ENCODE measurements around the gene OGFOD2.

OGFOD2 gene

DNA sequence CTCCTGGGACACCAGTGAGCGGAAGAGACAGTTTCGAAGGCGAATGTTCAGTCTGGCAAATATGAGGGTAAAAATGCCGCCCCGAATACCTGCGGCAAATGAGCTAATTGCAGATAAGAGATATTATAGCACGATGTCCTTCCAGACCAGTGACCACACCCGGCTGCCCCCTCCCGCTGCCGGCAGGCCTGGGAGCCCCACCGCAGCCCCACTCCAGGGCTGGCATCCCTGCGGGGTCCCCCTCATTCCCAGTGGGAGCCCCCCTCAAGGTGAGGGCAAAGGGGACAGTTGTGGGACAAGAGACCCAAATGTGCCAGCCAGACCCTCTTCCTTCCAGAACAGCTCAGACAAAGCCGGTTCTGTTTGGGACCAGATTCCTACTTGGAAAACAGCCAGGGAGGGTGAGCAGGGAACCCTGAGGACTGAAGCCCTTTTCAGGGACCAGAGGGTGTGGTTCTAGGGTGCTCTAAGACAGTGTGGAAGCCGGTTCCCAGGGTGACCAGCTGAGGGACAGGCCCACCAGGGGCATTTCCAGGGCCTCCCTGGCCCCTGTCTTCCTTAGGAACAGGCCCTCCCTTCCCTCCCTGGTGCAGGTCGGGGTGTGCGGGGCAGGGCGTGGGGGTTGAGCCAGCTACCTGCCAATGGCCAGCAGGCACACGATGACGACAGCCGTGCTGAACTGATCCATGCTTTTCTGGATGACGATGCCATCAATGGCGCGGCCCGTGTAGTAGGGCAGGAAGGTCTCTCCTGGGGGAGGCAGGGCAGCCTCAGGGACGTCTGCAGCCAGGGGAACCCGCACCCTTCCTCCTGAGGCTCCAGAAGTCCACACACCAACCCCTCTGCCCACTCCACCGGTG lies 25.0 kb upstream of the OGFOD2 start:
- intact Hi-C loops (cut with DNase I), result loop anchor here (5.0 kb wide), 2 partner anchors 88 to 158 kb away; no protein-coding TSS in a partner anchor
- no peak for DNase-seq

DNA sequence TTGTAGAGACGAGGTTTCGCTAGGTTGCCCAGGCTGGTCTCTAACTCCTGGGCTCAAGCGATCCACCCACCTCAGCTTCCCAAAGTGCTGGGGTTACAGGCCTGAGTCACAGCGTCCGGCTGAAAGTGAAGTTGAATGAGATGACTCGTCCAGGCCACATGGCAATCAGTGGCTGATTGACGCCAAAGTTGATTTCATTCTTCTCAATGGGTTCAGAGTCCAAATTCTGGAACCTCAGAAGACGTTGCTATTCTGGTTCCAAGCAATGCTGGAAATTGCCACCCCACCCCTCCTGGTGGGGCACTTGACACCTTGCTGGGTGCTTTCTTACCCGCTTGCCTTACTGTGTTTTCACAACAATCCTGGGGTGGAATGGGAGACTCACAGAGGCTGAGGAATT lies 23.6 kb upstream of the OGFOD2 start:
- no peak for DNase-seq
- intact Hi-C loops (cut with DNase I), result loop anchor here (5.0 kb wide), 2 partner anchors 89 to 159 kb away; no protein-coding TSS in a partner anchor

DNA sequence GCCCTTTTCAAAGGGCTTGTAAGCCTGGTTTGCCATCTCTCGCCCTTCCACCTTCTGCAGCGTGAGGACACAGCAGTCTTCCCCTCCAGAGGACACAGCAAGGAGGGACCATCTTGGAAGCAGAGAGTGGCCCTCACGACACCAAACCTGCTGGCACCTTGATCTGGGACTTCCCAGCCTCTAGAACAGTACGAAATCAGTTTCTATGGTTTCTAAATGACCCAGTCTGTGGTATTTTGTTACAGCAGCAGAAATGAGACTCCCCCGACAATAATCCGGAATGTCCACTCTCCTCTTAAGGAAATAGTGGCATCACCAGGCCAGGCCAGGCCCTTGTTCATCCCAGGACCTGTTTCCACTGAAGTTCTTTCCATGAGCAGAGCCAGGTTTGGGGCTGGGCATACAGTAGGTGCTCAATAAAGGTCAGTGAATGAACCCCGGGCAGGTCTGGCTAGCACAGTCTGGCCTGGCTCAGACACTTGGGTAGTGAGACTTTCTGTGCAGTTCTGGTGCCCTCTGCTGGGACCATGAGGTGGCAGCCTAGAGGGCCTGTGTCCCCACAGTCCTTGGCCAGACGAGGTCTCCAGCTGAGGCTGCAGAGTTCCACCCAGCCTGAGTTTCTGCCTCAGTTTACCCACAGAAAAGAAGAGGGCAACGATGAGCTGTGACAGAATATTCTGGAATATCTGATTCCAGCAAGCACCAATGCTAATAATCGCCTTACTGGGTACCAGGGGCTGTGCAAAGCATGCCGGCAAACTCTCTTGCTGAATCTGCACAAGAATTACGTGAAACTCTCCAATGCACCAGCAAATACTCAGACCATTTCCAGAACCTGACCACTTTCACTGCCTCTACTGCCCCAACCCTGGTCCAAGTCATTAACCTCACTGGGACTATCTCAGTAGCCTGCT lies 22.8 kb upstream of the OGFOD2 start:
- intact Hi-C loops (cut with DNase I), result loop anchor here (5.0 kb wide), 2 partner anchors 90 to 160 kb away; no protein-coding TSS in a partner anchor
- peak; percentile 66 to 93 (median 83) for DNase-seq

DNA sequence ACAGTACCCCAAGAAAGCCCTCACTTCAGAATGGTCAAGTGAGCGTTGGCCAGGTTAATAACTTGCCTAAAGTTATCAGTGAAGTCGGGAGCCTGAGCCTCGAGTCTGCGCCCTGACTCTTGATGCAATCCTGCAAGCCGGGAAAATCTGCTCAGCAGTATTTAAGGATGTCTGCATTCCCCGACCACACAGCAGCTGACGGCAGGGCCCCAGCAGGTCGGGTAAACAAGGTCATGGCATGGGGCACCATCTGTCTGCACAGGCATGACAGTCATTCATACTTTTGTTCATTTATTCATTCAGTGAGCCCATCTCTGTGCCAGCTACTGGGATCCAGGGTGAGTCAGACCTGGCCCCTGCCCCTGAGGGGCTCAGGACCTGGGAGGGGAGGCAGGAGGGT lies 19.9 kb upstream of the OGFOD2 start:
- DNase-seq, result no peak
- intact Hi-C loops (cut with DNase I), result no loop called here

DNA sequence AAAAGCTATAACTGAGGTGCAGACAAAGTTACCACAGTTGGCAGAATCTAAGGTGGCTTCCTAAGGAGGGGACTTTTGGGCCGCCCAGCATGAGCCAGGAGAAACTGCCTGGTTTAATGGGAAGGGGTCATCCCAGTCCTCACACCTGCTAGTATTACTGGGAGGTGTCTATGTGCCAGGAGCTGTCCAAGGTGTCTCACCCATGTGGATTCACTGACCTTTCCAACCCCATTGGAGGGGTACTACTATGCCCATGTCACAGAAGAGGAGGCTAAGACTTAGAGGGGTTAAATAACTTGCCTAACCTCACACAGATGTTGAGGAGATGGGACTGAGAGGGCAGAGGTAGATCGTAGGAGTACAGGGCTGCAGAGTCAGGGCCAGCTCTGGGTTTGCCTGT lies 19.0 kb upstream of the OGFOD2 start:
- intact Hi-C loops (cut with DNase I), result no loop called here
- no peak for DNase-seq

DNA sequence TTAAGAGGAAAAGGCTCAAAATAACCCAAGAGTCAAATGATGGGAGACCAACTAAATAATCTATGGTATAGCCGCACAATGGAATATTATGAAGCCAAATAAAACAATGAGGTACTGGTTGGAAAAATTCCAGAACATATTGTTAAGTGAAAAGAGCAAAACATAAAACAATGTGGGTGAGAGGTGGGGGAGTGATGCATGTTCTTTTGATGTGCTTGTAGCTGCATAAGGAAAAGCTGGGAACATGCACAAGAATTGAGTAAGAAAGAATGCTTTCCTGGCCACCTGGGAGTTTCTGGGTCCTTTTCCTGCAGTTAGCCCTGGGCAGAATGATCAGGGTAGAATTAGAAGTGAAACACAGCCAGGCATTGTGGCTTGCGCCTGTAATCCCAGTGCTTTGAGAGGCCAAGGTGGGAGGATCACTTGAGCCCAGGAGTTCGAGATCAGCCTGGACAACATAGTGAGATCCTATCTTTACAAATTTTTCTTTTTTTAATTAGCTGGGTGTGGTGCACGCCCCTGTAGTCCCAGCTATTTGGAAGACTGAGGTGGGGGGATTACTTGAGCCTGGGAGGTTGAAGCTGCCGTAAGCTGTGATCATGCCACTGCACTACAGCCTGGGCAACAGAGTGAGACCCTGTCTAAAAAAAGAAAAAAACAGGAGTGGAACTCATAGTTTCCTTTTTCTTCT lies 16.7 kb upstream of the OGFOD2 start:
- intact Hi-C loops (cut with DNase I), result no loop called here
- DNase-seq, result no peak

DNA sequence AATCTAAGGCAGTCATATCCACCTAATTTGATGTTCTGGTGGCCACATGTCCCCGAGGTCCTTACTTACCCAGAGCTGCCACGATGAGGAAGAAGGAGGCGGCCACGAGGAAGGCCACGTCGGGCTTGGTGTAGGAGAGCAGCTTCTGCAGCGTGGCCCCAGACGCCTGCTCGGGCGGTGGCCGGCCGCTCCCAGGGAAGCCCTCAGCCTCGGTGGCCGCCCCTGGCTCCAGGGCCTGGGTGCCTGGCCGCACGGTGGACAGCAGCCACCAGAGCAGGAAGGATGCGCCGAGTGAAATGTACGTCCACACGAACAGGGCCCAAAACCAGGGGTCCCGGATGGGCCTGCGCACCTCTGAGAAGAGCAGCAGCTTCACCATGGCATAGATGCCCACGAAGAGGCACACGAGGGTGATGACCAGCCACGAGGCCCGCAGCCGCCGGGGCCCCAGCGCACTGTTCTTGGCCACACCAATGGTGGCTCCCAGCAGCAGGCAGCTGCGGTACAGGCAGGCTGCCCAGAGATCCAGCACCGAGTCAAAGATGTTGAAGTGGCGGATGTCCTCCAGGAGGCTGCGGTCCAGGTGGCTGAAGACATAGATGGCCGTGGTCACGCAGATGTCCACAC lies 15.4 kb upstream of the OGFOD2 start:
- DNase-seq, result no peak
- intact Hi-C loops (cut with DNase I), result no loop called here

DNA sequence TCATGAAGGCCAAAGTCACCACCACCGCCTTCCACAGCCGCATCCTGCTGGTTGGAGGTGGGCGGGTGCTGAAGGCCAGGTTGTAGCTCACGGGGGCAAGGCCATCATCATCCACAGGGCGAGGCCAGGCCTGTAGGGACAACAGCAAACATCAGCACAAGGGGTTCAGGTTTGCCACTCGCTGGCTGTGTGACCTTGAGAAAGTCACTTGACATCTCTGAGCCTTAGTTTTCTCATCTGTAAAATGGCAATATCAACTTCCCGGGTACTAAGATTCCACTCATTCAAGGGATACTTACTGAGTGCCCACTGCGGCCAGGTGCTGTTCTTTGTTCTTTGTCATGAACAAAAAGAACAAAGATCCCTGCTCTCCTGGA lies 14.9 kb upstream of the OGFOD2 start:
- DNase-seq, result no peak
- intact Hi-C loops (cut with DNase I), result no loop called here

DNA sequence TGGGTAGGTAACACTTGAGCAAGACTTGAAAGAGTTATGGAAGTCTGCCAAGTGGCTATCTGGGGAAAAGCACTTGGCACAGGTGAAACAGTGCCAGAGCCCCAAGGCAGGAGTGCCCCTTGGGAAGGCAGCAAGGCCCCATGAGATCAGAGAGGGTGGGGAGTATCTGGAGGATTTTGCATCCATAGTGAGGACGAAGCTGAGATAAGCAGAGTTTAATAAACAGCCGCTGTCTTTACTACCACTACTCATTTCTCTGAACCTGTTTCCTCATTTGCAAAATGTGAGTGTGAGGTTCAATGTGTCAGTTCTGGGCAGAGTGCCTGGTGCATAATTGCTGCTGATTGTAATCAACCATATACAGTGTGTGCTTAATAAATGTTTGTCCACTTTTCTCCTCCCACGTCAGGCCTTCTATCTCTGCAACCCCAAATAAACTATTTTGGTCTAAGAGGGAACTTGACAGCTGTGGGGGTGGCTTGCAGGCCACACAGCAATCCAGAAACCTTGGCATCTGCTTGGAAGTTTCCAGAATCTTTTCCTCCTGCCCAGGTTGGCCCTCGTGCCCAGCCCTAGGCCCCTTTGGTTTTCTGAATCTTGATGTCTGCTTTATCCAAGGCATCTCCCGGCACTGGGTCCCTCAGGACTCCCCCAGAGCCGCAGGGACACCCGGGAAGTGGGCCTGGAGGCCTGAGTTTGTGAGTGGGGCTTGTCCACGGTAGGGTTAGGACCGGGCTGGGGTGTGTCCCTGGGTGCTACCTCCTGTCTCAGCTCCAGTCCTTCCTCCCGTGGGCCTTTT lies 13.3 kb upstream of the OGFOD2 start:
- intact Hi-C loops (cut with DNase I), result no loop called here
- no peak for DNase-seq

DNA sequence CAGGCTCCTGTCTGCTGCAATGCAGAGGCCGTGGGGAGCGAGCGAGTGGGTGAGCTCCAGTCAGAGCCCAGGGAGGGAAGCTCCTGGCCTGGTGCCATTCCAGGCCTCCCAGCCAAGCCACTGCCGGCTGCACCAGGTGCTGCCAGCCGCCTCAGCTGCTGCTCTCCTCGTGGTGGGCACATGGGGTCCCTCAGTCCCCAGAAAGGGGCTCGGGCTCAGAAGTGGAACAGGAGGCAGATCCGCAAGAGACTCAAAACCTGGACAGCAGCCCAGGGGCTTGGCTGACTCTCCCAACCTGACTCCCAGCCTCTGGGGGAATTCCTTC lies 11.1 kb upstream of the OGFOD2 start:
- DNase-seq, result peak in 38 of 42 donors; percentile 33 to 87 (median 64)
- intact Hi-C loops (cut with DNase I), result no loop called here

DNA sequence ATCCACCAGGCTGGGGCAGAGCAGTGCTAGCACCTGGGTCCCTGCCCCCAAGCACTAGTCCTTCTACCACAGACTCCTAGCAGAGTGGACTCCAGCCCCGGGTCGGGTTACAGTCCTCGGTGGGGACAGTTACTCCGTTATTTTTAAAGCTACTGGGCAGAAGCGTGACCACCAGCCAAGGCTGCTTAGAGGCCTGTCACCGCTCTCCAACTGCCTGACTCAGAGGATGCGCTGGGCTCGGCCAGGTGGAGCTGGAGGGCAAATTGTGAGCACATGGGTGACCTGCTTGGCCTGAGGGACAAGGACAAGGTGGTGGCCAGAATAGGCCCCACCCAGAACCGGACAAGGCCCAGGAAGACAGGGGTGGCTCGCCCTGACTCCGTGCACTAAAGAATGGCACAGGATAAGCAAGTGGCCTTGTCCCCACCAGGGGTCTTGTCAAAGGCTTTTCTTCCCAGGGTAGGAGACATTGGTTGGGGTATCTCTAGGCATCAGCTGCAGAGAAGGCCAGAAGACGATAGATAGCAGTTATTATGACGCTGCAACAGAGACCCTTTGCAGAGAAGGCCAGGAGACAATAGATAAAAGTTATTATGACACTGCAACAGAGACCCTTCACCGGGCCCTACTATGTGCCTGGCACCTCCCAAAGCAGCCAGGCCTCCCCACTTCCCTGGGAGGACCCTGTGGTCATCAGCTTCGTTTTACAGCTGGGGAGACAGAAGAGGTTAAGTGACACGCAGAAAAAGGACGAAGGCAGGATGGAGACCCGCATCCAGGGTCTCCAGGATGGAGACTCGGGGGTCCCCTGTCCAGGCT lies 10.4 kb upstream of the OGFOD2 start:
- no peak for DNase-seq
- intact Hi-C loops (cut with DNase I), result no loop called here

DNA sequence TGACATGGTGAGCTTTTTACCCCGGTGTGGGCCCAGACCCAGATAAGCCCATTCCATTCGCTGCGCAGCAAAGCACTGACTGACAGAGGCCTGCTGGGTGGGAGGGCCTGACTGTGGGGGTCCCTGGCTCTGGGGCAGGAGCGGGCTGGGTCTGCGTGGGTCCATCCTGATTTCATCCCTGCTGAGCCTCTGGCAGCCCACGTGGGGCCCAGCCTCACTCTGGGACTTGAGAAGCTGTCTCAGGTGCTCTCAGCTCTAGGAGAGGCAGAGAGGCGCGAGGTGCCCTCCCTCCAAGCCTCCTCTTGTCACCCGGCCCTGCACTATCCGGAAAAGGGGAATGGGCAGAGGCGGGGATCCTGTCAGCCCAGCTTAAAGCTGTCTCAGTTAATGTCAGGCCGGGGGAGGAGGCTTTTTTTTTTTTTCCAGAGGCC lies 9.7 kb upstream of the OGFOD2 start:
- peak in 35 of 42 donors; percentile 31 to 90 (median 67) for DNase-seq

DNA sequence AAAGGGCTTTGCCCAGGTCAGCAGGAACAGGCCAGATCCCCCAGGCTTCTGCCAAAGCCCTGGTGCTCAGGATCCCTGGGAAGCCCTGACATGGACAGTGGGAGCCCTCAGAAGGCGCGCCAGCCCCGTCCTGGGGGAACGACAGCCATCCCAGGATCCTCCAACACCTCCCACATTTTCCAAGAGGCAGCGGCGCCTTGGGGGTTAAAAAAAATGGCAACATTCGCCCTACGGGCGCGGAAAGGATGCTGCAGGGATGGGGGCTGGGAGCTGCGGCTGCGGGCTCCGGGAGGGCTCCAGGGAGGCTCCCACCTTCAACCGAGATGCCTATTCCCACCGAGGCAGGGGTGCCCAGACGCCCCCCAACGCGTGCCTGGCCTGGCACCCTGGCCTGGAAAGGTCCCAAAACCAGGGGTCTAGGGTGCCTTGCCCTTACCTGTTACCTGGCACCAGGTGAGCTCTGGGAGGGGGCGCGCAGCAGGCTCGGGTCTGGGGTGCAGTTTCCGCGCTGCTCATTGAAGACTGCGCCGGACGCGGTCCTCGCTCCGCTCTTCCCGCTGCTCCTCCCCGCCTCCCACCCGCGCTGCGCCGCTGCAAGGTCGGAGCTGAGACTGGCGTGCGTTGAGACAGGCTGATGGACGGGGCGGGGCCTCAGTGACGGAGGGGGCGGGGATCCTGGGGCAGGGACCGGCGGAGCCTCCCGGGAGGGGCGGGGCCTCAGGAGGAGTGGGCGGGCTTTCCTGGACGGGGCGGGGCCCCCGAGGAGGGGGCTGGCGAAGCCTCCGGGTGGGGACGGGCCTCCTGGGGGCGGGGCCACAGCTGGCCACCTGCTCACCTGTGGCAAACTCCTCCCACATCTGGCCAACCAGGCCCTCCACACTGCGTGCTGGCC lies 8.9 kb upstream of the OGFOD2 start, which contains the start of gene ABCB9:
TSS of gene ABCB9 (minus strand) at position 613 of the 892 bp plus-strand sequence. CDS start 6,228 bp downstream, outside the sequence.
- peak; percentile 82 to 97 (median 94) for DNase-seq
- intact Hi-C loops (cut with DNase I), result no loop called here

More for the DNA sequence above, 9.7 kb upstream of the OGFOD2 start:
- intact Hi-C loops (cut with DNase I), result no loop called here

DNA sequence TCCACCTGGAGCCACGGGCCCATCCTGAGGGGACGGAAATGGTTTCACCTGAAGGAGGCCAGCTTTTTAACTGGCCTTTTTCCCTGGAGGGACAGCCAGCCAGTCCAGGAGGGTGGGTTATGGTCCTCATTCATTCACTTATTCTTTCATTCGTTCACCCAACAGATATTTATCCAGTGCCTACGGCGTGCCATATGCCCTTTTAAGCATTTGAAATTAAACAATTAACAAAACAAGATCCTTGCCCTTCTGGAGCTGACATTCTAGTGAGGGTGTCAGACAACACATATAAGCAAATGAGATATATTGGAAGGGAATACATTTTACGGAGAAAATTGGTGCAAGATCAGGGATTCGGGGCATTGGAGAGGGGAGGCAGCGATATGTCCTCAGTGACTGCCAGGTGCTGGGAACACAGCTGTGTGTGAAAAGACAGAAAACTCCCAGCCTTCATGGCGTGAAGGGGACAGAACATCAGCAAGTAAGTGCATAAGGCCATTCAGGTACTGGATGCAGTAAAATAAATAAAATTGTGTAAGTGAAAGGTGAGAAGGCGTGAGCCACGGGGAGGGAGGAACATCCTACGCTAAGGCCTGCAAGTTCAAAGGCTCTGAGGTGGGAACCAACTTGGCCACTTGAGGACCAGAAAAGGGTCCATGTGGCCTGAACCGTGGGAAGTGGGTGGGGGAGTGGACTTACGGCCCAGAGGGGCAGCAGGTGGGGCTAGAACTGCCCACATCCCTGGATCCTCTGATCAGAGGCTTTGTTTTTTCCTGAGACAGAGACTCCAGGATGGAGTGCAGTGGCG lies 8.1 kb upstream of the OGFOD2 start:
- intact Hi-C loops (cut with DNase I), result no loop called here
- DNase-seq, result no peak

DNA sequence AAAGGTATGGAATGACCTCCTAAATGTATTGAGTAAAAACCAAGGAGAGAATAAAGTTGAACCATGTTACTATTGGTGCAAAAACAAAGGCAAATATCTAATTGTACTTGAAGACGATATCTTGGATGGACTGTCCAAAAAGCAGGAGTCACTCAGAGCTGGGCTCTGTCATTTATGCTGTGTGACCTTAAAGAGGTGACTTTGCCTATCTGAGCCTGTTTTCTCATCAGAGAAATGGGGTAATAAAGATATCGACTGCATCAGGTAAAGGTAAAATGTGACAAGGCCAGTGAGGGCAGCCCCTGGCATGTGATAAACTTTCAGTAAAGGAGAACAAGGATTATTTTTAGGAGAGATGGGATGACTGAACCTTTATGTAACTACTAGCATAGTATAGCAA lies 6.9 kb upstream of the OGFOD2 start:
- intact Hi-C loops (cut with DNase I), result no loop called here
- no peak for DNase-seq
